Measurements from ENCODE around the gene BAHCC1.
A peak's percentile ranks its signal among the peaks of the same experiment; 100 is the strongest.

Gene BAHCC1

GRCh38 chr17:81509972-81510784 is 114.9 kb downstream of the BAHCC1 start:
- TF ChIP-seq Cebpa-rat (IDR thresholded peaks at IDR 0.05), result no peak
- Histone ChIP-seq H3K9me3 (peaks cover 9% of the 10 kb centered on the region; the same call in 1 of the 2 replicates), H3K4me3 (peak overlapping the region; percentile 97), H3K27me3 (no peaks in the 10 kb centered on the region), H3K36me3 (peaks cover 40% of the 10 kb centered on the region), H3K27ac (peak overlapping the region; percentile 89), H3K4me1 (peaks cover 22% of the 10 kb centered on the region), H3K4me2 (peak overlapping the region; percentile 97), H3K9ac (peak overlapping the region; percentile 96), H4K20me1 (peaks cover 58% of the 10 kb centered on the region)

GRCh38 chr17:81510785-81511553 is 115.7 kb downstream of the BAHCC1 start:
- Histone ChIP-seq H3K36me3 (peaks cover 40% of the 10 kb centered on the region), H3K27me3 (no peaks in the 10 kb centered on the region), H3K4me1 (peaks cover 29% of the 10 kb centered on the region), H4K20me1 (peaks cover 65% of the 10 kb centered on the region), H3K4me3 (peak overlapping the region; percentile 97), H3K9ac (peak overlapping the region; percentile 96), H3K27ac (peak overlapping the region; percentile 89), H3K9me3 (peaks cover 9% of the 10 kb centered on the region; the same call in 1 of the 2 replicates), H3K4me2 (peak overlapping the region; percentile 97)
- no peak for TF ChIP-seq Cebpa-rat (IDR thresholded peaks at IDR 0.05)

- Histone ChIP-seq H3K4me2 (peak overlapping the region; percentile 97), H3K27ac (peak overlapping the region; percentile 89), H3K36me3 (peaks cover 40% of the 10 kb centered on the region), H4K20me1 (peaks cover 70% of the 10 kb centered on the region), H3K4me3 (peak overlapping the region; percentile 97), H3K9ac (peak overlapping the region; percentile 96), H3K27me3 (no peaks in the 10 kb centered on the region), H3K9me3 (peaks cover 9% of the 10 kb centered on the region; the same call in 1 of the 2 replicates), H3K4me1 (peaks cover 34% of the 10 kb centered on the region)
- TF ChIP-seq Cebpa-rat (IDR thresholded peaks at IDR 0.05), result no peak
Observed at GRCh38 chr17:81511554-81511803, 116.2 kb downstream of the BAHCC1 start.

GRCh38 chr17:81511804-81512561 is 116.7 kb downstream of the BAHCC1 start:
- TF ChIP-seq Cebpa-rat (IDR thresholded peaks at IDR 0.05), result no peak
- peaks cover 39% of the 10 kb centered on the region for H3K4me1 ChIP-seq
- H3K9me3 ChIP-seq, result peaks cover 9% of the 10 kb centered on the region; the same call in 1 of the 2 replicates
- H4K20me1 ChIP-seq, result peaks cover 69% of the 10 kb centered on the region
- peak overlapping the region; percentile 89 for H3K27ac ChIP-seq
- peak overlapping the region; percentile 97 for H3K4me3 ChIP-seq
- H3K27me3 ChIP-seq, result no peaks in the 10 kb centered on the region
- H3K36me3 ChIP-seq, result peaks cover 40% of the 10 kb centered on the region
- peak overlapping the region; percentile 97 for H3K4me2 ChIP-seq
- H3K9ac ChIP-seq, result peak overlapping the region; percentile 96

- peaks cover 61% of the 10 kb centered on the region for H4K20me1 ChIP-seq
Observed at GRCh38 chr17:81512562-81513371, 117.5 kb downstream of the BAHCC1 start, which contains the start of gene ACTG1. TSS of gene ACTG1 (minus strand) at chr17:81512799. CDS start at chr17:81512354, 445 bp downstream.

GRCh38 chr17:81513372-81513752 is 118.1 kb downstream of the BAHCC1 start:
- H3K27me3 ChIP-seq, result no peaks in the 10 kb centered on the region; the same call in 1 of the 2 replicates
- H3K4me1 ChIP-seq, result peaks cover 46% of the 10 kb centered on the region
- peaks cover 61% of the 10 kb centered on the region for H4K20me1 ChIP-seq
- H3K9me3 ChIP-seq, result peaks cover 9% of the 10 kb centered on the region; the same call in 1 of the 2 replicates
- no peak for TF ChIP-seq Cebpa-rat (IDR thresholded peaks at IDR 0.05)
- peak overlapping the region; percentile 99 for H3K4me2 ChIP-seq
- H3K4me3 ChIP-seq, result peak overlapping the region; percentile 97
- peaks cover 39% of the 10 kb centered on the region for H3K36me3 ChIP-seq
- peak overlapping the region; percentile 98 for H3K27ac ChIP-seq
- peak overlapping the region; percentile 96 for H3K9ac ChIP-seq

More at GRCh38 chr17:81512562-81513371, 117.5 kb downstream of the BAHCC1 start, which contains the start of gene ACTG1:
- H3K4me2 ChIP-seq, result peak within 1 kb of the TSS; percentile 99
- peaks cover 46% of the 10 kb centered on the region for H3K4me1 ChIP-seq
- peaks cover 9% of the 10 kb centered on the region; the same call in 1 of the 2 replicates for H3K9me3 ChIP-seq
- H3K27ac ChIP-seq, result peak within 1 kb of the TSS; percentile 98
- H3K4me3 ChIP-seq, result peak within 1 kb of the TSS; percentile 97
- peaks cover 40% of the 10 kb centered on the region for H3K36me3 ChIP-seq
- H3K9ac ChIP-seq, result peak within 1 kb of the TSS; percentile 96
- no peaks in the 10 kb centered on the region for H3K27me3 ChIP-seq
- no peak for TF ChIP-seq Cebpa-rat (IDR thresholded peaks at IDR 0.05)

- TF ChIP-seq Cebpa-rat (IDR thresholded peaks at IDR 0.05), result no peak
- Histone ChIP-seq H3K4me3 (peak overlapping the region; percentile 97), H3K27me3 (peaks cover 5% of the 10 kb centered on the region), H3K4me2 (peak overlapping the region; percentile 99), H3K27ac (peak overlapping the region; percentile 98), H4K20me1 (peaks cover 61% of the 10 kb centered on the region), H3K4me1 (peaks cover 46% of the 10 kb centered on the region), H3K9ac (peak overlapping the region; percentile 96), H3K36me3 (peaks cover 33% of the 10 kb centered on the region), H3K9me3 (peaks cover 9% of the 10 kb centered on the region; the same call in 1 of the 2 replicates)
Observed at GRCh38 chr17:81513753-81514488, 118.7 kb downstream of the BAHCC1 start.

- Histone ChIP-seq H3K9ac (peak overlapping the region; percentile 96), H3K27ac (peak overlapping the region; percentile 98), H4K20me1 (peaks cover 61% of the 10 kb centered on the region), H3K36me3 (peaks cover 28% of the 10 kb centered on the region), H3K4me2 (peak overlapping the region; percentile 99), H3K27me3 (peaks cover 10% of the 10 kb centered on the region), H3K4me3 (peak overlapping the region; percentile 97), H3K4me1 (peaks cover 46% of the 10 kb centered on the region), H3K9me3 (peaks cover 9% of the 10 kb centered on the region; the same call in 1 of the 2 replicates)
- no peak for TF ChIP-seq Cebpa-rat (IDR thresholded peaks at IDR 0.05)
Observed at GRCh38 chr17:81514489-81514738, 119.2 kb downstream of the BAHCC1 start.
